HepG2 (cell line): Measurements from ENCODE around the gene UNC5B. TPM values are rescaled to one million over a fixed set of nuclear protein-coding genes. Genes with fewer than 3 reads are reported as not detected.

ENCODE experiments used
- CBX1 ChIP-seq: IDR thresholded peaks from one replicate; pipeline ENCODE4 v1.6.1; 2016; ENCODE audit warnings: antibody characterized with exemption, low read depth
- JUNB ChIP-seq: sonication (generic); formaldehyde crosslinking; IDR thresholded peaks from 2 replicates; pipeline ENCODE4 v1.8.0; 2022; ENCODE audit warnings: missing genetic modification reagents, mild to moderate bottlenecking, borderline replicate concordance
- KDM4B ChIP-seq: sonication (generic); formaldehyde crosslinking; IDR thresholded peaks from 2 replicates; pipeline ENCODE4 v1.4.0; 2020; ENCODE audit warnings: missing genetic modification reagents
- RBAK ChIP-seq: sonication (generic); formaldehyde crosslinking; IDR thresholded peaks from 2 replicates; pipeline ENCODE4 v1.5.1; 2020; ENCODE audit warnings: mild to moderate bottlenecking, missing genetic modification reagents
- ZEB1 ChIP-seq: IDR thresholded peaks from 2 replicates; pipeline ENCODE4 v1.6.1; 2012; ENCODE audit warnings: mild to moderate bottlenecking, low read depth, inconsistent platforms; ENCODE audit not compliant: insufficient replicate concordance
- ZNF614 ChIP-seq: IDR thresholded peaks from 2 replicates; pipeline ENCODE4 v1.6.1; 2018; ENCODE audit warnings: missing biosample characterization, missing genetic modification reagents, inconsistent platforms, borderline replicate concordance
- polyA plus RNA-seq, 8 experiments: library from polyadenylated mRNA; depleted of rRNA in 3 of 8; stranded (reverse) in 7 of 8; unstranded in 1 of 8; fragments of >200 nt; fragmentation: Illumina TruSeq in 4 of 8; extraction: Trizol in 4 of 8; gene quantifications; 2 replicates each; pipeline versions ENCODE4 v1.2.1 to v1.2.3, GENCODE V29; 2011 to 2016; ENCODE audit warnings: low read depth in 4 of 8, missing spikeins in 1 of 8, mixed read lengths in 1 of 8; ENCODE audit not compliant: insufficient read depth in 1 of 8
- total RNA-seq, 5 experiments: library from RNA; depleted of rRNA; stranded (reverse); fragments of >200 nt; fragmentation: Illumina TruSeq; extraction: Trizol; gene quantifications; 2 replicates each; pipeline ENCODE4 v1.2.3, GENCODE V29; 2016; ENCODE audit warnings: low read depth in 1 of 5
- TF ChIP-seq, protein P1 (sequence below): sonication (generic); formaldehyde crosslinking; conservative IDR thresholded peaks from 2 replicates; pipeline ENCODE4 v1.4.0; 2020; ENCODE audit warnings: mild to moderate bottlenecking, missing genetic modification reagents, moderate library complexity
- TF ChIP-seq, protein P2 (sequence below): IDR thresholded peaks from 2 replicates; pipeline ENCODE4 v1.6.1; 2016; ENCODE audit warnings: missing compliant biosample characterization, missing genetic modification reagents, borderline replicate concordance

Gene UNC5B
- total and polyA plus RNA-seq, 2 of the 13 experiments (the other 11 are each of a cell fraction or from before 2014, with no cell fraction given), result 0.07 TPM

DNA sequence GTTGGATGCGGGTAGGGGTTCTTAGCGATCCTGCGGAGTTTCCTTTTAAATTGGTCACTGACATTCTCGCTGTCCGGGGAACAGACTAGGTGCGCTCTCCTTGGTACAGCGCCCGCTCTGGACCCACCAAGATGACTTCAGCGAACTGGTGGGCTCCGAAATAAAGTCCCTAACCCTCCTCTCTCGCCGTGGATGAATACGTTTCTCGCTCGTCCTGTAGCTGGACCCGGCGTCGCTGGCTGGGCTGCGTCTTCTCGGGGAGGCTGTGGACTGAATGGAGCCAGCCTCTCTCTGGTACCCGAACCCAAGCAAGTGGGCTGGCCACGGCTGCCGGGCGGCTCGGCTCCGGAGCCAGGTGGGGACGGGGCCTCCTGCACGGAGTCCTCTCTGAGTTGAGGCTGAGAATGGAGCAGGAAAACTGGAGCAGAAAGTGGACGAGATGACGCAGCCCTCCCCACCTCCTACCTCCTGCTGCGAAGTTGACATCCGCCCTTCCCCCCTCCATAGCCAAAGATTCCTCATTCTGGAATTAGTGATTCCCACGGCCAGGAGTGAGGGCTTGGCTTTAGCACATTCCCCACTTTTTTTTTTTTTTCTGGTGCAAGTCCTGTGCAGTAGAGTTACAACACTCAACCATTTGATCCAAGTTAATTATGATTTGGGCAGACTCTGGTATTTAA lies 1.5 kb downstream of the UNC5B start (continued):
- no peak for TF ChIP-seq CBX1
- no peak for TF ChIP-seq RBAK (CRISPR knock-in tag)
- TF ChIP-seq JUNB (CRISPR knock-in tag), result no peak
- TF ChIP-seq ZEB1, result no peak
- TF ChIP-seq, protein P1, sequence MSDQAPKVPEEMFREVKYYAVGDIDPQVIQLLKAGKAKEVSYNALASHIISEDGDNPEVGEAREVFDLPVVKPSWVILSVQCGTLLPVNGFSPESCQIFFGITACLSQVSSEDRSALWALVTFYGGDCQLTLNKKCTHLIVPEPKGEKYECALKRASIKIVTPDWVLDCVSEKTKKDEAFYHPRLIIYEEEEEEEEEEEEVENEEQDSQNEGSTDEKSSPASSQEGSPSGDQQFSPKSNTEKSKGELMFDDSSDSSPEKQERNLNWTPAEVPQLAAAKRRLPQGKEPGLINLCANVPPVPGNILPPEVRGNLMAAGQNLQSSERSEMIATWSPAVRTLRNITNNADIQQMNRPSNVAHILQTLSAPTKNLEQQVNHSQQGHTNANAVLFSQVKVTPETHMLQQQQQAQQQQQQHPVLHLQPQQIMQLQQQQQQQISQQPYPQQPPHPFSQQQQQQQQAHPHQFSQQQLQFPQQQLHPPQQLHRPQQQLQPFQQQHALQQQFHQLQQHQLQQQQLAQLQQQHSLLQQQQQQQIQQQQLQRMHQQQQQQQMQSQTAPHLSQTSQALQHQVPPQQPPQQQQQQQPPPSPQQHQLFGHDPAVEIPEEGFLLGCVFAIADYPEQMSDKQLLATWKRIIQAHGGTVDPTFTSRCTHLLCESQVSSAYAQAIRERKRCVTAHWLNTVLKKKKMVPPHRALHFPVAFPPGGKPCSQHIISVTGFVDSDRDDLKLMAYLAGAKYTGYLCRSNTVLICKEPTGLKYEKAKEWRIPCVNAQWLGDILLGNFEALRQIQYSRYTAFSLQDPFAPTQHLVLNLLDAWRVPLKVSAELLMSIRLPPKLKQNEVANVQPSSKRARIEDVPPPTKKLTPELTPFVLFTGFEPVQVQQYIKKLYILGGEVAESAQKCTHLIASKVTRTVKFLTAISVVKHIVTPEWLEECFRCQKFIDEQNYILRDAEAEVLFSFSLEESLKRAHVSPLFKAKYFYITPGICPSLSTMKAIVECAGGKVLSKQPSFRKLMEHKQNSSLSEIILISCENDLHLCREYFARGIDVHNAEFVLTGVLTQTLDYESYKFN (CRISPR knock-in tag), result no peak
- TF ChIP-seq, protein P2, sequence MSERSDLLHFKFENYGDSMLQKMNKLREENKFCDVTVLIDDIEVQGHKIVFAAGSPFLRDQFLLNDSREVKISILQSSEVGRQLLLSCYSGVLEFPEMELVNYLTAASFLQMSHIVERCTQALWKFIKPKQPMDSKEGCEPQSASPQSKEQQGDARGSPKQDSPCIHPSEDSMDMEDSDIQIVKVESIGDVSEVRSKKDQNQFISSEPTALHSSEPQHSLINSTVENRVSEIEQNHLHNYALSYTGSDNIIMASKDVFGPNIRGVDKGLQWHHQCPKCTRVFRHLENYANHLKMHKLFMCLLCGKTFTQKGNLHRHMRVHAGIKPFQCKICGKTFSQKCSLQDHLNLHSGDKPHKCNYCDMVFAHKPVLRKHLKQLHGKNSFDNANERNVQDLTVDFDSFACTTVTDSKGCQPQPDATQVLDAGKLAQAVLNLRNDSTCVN, result no peak
- TF ChIP-seq ZNF614 (CRISPR knock-in tag), result no peak
- no peak for TF ChIP-seq KDM4B (CRISPR knock-in tag)
